ENCODE results near the gene KIF4B.
"Not testable (repeated sequence)": the region's sequence is repeated elsewhere in the genome, so short reads cannot be mapped to it uniquely, and the experiment has no call there.

Gene KIF4B, protein sequence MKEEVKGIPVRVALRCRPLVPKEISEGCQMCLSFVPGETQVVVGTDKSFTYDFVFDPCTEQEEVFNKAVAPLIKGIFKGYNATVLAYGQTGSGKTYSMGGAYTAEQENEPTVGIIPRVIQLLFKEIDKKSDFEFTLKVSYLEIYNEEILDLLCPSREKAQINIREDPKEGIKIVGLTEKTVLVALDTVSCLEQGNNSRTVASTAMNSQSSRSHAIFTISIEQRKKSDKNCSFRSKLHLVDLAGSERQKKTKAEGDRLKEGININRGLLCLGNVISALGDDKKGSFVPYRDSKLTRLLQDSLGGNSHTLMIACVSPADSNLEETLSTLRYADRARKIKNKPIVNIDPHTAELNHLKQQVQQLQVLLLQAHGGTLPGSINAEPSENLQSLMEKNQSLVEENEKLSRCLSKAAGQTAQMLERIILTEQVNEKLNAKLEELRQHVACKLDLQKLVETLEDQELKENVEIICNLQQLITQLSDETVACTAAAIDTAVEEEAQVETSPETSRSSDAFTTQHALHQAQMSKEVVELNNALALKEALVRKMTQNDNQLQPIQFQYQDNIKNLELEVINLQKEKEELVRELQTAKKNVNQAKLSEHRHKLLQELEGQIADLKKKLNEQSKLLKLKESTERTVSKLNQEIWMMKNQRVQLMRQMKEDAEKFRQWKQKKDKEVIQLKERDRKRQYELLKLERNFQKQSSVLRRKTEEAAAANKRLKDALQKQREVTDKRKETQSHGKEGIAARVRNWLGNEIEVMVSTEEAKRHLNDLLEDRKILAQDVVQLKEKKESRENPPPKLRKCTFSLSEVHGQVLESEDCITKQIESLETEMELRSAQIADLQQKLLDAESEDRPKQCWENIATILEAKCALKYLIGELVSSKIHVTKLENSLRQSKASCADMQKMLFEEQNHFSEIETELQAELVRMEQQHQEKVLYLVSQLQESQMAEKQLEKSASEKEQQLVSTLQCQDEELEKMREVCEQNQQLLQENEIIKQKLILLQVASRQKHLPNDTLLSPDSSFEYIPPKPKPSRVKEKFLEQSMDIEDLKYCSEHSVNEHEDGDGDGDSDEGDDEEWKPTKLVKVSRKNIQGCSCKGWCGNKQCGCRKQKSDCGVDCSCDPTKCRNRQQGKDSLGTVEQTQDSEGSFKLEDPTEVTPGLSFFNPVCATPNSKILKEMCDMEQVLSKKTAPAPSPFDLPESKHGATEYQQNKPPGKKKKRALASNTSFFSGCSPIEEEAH

DNA sequence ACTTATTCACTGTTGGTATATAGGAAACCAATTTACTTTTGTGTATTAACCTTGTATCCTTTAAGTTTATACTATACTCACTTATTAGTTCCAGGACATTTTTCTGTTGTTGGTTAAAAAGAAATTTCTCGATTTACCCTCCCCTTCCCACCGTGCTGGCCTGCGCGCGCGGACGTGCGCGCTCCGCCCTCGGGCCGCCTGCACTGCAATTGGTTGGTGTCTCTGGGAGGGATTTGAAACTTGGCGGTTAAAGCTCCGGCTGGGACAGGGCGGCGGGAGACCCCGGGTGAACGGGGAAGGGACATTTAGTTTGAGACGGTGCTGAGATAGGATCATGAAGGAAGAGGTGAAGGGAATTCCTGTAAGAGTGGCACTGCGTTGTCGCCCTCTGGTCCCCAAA lies at the start of gene KIF4B:
KIF4B (plus strand) TSS at position 230 of the 400 bp plus-strand sequence; CDS start at position 335, 105 bp downstream.
- no peak within 1 kb of the TSS for H3K9ac ChIP-seq (ENCODE audit: low read depth, low read length)
- no peaks in the 10 kb centered on the region for H3K9me3 ChIP-seq (ENCODE audit: control insufficient read depth, insufficient read depth, low read length)
- no peaks in the 10 kb centered on the region for H3K36me3 ChIP-seq (ENCODE audit: insufficient read depth, low read length)
- no peaks in the 10 kb centered on the region for H3K4me1 ChIP-seq (ENCODE audit: insufficient read depth, low read length)

DNA sequence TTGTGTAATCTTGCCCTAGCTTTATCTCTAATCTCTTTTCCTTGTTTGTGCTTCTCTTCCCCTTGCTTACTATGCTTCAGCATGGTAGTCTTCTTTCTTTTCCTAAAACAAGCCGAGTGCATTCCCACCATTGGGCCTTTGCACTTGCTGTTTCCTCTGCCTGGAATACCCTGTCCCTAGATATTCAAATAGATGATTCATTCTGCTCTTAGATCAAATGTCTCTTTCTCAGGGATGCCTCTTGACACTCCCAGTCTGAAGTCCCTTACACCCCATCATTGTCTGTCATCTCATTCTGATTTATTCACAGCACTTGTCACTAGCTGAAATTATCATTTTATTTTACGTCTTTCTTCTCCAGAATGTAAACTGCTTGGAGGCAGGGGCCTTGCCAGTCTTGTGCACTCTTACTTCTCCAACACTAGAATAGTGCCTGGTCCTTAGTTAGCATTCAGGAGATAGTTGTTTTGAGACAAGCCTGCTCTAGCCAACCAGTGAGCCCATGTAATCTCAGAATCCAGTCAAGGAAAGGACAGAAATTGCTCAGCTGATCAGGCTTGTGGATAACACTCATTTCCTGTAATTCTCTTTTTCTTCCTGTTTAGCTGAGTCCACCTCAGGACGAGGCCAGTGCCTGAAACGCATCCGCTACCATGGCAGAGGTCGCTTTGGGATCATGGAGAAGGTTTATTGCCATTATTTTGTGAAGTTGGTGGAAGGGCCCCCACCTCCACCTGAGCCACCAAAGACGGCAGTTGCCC lies 47.3 kb upstream of the KIF4B start:
- Histone ChIP-seq H3K9ac (ENCODE audit: low read depth, low read length) (no peak overlapping the region), H3K36me3 (ENCODE audit: insufficient read depth, low read length) (no peaks in the 10 kb centered on the region; the same call in 1 of the 2 replicates), H3K4me1 (ENCODE audit: insufficient read depth, low read length) (no peaks in the 10 kb centered on the region), H3K9me3 (ENCODE audit: control insufficient read depth, insufficient read depth, low read length) (no peaks in the 10 kb centered on the region)

DNA sequence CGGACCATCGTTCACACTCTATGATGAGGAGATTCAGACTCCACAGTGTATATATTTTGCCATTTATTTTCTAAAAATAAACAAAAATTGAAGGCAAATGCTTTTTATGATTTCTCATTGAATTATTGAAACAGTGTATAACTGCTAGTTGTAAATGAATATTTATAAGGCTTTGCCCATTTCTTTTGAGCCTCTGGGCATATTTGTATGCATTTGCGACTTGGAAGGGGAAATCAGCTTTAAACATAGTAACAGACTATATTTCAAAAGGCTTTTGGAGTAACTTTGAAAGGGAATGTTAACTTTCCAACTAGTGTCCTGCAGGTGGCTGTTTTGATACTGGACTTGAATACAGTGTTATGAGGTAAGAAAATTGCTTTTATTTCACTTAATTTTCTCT lies 46.7 kb upstream of the KIF4B start:
- H3K9me3 ChIP-seq (ENCODE audit: control insufficient read depth, insufficient read depth, low read length) = no peaks in the 10 kb centered on the region
- H3K9ac ChIP-seq (ENCODE audit: low read depth, low read length) = no peak overlapping the region
- no peaks in the 10 kb centered on the region for H3K4me1 ChIP-seq (ENCODE audit: insufficient read depth, low read length)
- H3K36me3 ChIP-seq (ENCODE audit: insufficient read depth, low read length) = no peaks in the 10 kb centered on the region; the same call in 1 of the 2 replicates

DNA sequence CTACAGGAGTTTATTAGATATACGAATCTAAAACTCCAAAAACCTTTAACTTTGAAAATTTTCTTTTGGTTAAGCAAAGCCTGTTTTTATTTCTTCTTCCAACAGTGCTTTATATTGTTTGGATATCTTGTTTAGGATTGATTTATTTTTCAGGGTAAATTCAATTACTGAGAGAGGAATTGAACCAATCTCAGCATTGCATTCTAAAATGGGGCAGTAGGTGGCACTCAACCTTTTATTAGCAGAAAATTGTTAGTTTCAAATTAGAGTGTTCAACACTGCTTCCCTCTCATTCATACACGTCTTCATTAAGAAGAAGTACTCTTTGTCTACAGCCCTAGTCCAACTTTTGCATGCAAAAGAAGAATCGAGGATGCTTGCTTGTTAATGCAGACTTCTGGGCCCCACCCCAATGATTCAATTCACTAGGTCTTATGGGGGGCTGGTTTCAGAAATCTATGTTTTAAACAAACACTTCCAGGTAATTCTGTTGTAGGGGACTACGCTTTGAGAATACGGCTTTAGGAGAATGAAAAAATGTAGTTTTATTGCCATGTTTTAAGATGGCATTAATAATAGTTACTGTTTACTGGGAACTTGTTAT lies 46.0 kb upstream of the KIF4B start:
- H3K9ac ChIP-seq (ENCODE audit: low read depth, low read length) = no peak overlapping the region

DNA sequence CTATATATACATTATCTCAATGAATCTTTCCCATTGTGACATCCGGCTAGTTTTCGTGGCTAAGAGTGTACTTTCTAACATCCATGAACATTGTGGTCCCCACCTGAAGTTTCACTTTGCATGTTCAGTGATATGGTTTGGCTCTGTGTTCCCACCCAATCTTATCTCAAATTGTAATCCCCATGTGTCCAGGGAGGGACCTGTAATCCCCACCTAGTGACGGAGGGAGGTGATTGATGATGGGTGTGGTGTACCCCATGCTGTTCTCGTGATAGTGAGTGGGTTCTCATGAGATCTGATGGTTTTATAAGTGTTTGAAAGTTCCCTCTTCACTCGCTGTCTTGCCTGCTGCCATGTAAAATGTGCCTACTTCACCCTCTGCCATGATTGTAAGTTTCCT lies 44.6 kb upstream of the KIF4B start:
- Histone ChIP-seq H3K4me1 (ENCODE audit: insufficient read depth, low read length) (no peaks in the 10 kb centered on the region), H3K36me3 (ENCODE audit: insufficient read depth, low read length) (no peaks in the 10 kb centered on the region; the same call in 1 of the 2 replicates), H3K9ac (ENCODE audit: low read depth, low read length) (no peak overlapping the region), H3K9me3 (ENCODE audit: control insufficient read depth, insufficient read depth, low read length) (no peaks in the 10 kb centered on the region)

More for the DNA sequence above, 46.0 kb upstream of the KIF4B start:
- H3K36me3 ChIP-seq (ENCODE audit: insufficient read depth, low read length) = no peaks in the 10 kb centered on the region; the same call in 1 of the 2 replicates
- H3K4me1 ChIP-seq (ENCODE audit: insufficient read depth, low read length) = no peaks in the 10 kb centered on the region
- no peaks in the 10 kb centered on the region for H3K9me3 ChIP-seq (ENCODE audit: control insufficient read depth, insufficient read depth, low read length)

DNA sequence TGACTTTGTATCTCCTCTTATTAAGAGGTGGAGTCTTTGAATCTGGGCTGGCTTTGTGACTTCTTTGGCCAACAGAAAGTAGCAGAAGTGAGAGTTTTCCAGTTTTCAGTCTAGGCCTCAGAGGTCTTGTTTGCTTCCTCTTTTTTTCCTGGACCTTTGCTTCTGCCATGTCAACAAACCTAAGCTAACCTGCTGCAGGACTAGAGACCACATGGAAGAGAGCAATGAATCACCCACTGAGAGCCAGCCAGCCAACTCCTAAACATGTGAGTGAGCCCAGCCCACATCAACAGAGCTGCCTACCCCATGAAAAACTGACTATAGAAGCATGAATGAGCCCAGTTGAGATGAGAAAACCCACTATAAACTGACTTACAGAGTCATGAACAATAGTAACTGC lies 42.8 kb upstream of the KIF4B start:
- no peaks in the 10 kb centered on the region for H3K9me3 ChIP-seq (ENCODE audit: control insufficient read depth, insufficient read depth, low read length)
- no peaks in the 10 kb centered on the region; the same call in 1 of the 2 replicates for H3K36me3 ChIP-seq (ENCODE audit: insufficient read depth, low read length)
- H3K4me1 ChIP-seq (ENCODE audit: insufficient read depth, low read length) = no peaks in the 10 kb centered on the region
- no peak overlapping the region for H3K9ac ChIP-seq (ENCODE audit: low read depth, low read length)

DNA sequence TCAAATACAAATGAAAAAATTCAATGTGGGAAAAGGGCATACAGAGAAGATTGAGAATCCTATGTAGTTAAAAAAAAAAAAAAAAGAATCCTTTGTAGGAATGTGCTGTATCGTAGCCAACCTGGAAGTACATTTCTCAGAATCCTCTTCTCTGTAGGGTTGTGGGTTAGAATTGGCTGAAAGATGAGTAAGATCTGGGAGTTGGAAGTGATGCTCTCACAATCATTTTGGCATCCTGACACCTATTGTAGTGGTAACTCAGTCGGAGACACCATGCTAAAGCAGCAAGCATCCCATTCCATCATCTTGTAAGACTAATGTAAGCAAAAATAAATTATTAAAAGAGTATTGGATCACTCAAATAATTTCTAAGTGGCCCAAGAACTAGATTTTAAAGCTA lies 42.1 kb upstream of the KIF4B start:
- Histone ChIP-seq H3K4me1 (ENCODE audit: insufficient read depth, low read length) (no peaks in the 10 kb centered on the region), H3K36me3 (ENCODE audit: insufficient read depth, low read length) (no peaks in the 10 kb centered on the region; the same call in 1 of the 2 replicates), H3K9me3 (ENCODE audit: control insufficient read depth, insufficient read depth, low read length) (no peaks in the 10 kb centered on the region), H3K9ac (ENCODE audit: low read depth, low read length) (no peak overlapping the region)

DNA sequence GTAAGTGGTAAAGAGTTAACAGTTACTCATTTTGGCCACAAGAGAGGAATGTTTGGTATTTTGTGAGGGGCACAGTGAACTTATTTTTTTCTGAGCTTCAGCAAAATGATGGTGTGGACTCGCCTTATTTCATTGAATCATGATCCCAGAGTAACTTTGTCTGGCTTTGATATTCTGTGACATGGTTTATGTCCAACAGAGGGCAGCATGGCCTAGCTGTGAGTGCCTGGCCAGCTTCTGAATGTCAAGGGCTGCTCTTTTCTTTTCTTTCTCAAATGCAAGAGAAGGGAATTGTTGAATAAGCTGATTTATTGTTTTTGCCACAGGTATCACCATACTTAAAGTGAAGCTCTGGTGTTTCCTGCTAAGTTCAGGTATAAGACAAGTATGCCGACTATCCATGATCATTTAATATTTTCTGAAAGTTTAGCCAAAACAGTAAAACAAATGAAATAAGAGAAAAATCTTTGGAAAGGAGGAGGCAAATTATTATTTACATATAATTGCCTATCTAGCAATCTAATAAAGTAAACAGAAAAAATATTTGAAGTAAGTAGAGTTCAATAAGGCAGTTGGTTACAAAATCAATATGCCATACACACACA lies 41.0 kb upstream of the KIF4B start:
- Histone ChIP-seq H3K9ac (ENCODE audit: low read depth, low read length) (no peak overlapping the region), H3K9me3 (ENCODE audit: control insufficient read depth, insufficient read depth, low read length) (no peaks in the 10 kb centered on the region), H3K36me3 (ENCODE audit: insufficient read depth, low read length) (no peaks in the 10 kb centered on the region; the same call in 1 of the 2 replicates), H3K4me1 (ENCODE audit: insufficient read depth, low read length) (no peaks in the 10 kb centered on the region)

DNA sequence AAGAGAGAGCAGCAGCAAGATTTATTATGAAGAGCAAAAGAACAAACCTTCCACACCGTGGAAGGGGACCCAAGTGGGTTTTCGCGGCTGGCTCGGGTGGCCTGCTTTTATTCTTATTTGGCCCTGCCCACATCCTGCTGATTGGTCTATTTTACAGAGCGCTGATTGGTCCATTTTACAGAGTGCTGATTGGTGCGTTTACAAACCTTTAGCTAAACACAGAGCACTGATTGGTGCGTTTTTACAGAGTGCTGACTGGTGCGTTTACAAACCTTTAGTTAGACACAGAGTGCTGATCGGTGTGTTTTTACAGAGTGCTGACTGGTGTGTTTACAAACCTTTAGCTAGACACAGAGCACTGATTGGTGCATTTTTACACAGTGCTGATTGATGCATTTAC lies 37.5 kb upstream of the KIF4B start:
- H3K9me3 ChIP-seq (ENCODE audit: control insufficient read depth, insufficient read depth, low read length); H3K9ac ChIP-seq (ENCODE audit: low read depth, low read length); H3K4me1 ChIP-seq (ENCODE audit: insufficient read depth, low read length); H3K36me3 ChIP-seq (ENCODE audit: insufficient read depth, low read length): not testable (repeated sequence)

DNA sequence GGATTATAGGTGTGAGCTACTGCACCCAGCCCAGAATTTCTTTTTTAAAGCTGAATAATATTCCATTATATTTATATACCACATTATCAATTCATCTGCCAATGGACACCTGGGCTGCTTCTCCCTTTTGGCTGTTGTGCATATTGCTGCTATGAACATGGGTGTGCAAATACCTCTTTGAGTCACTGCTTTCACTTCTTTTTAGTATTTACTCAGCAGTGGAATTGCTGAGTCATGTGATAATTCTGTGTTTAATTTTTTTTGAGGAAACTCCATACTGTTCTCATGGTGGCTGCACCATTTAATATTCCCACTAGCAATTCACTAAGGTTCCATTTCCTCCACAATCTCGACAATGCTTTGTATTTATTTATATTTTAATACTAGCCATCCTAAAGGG lies 36.1 kb upstream of the KIF4B start:
- Histone ChIP-seq H3K36me3 (ENCODE audit: insufficient read depth, low read length) (no peaks in the 10 kb centered on the region; the same call in 1 of the 2 replicates), H3K9ac (ENCODE audit: low read depth, low read length) (no peak overlapping the region), H3K9me3 (ENCODE audit: control insufficient read depth, insufficient read depth, low read length) (no peaks in the 10 kb centered on the region), H3K4me1 (ENCODE audit: insufficient read depth, low read length) (no peaks in the 10 kb centered on the region)

DNA sequence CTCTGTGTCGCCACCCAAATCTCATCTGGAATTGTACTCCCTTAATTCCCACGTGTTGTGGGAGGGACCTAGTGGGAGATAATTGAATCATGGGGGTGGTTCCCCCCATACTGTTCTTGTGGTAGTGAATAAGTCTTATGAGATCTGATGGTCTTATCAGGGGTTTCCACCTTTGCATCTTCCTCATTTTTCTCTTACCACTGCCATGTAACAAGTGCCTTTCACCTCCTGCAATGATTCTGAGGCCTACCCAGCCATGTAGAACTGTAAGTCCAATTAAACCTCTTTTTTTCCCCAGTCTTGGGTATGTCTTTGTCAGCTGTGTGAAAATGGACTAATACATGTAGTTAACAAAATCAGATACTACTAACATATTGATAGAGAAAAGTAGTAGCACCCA lies 35.3 kb upstream of the KIF4B start:
- not testable (repeated sequence) for H3K36me3 ChIP-seq (ENCODE audit: insufficient read depth, low read length); H3K9me3 ChIP-seq (ENCODE audit: control insufficient read depth, insufficient read depth, low read length)

DNA sequence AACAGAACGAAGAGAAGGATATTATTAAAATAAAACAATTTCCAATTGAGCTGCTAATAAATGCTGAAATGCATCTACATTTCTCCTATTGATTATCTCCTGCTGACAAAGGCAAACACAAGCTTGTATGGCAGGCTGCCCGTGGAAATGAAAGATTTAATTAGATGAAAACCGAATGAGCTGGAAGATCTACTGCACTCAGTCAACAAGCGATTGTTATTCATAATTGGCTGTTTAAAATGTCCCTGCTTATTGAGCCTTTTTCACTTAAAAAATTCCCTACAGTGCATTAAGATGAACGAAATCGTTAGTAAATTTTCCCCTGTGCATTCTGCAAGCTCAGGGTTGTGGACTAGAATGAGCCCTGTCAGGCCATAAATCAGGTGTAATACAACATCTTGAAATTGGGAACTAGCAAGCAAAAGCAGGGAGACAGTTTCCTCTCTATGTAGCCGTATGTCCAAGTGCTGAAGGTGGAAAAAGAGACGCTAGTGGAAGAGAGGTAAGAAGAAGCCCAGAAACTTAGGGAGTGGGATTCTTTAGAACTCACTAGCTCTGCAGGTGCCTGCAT lies 28.5 kb upstream of the KIF4B start:
- no peaks in the 10 kb centered on the region for H3K9me3 ChIP-seq (ENCODE audit: control insufficient read depth, insufficient read depth, low read length)
- no peak overlapping the region for H3K9ac ChIP-seq (ENCODE audit: low read depth, low read length)
- H3K36me3 ChIP-seq (ENCODE audit: insufficient read depth, low read length) = no peaks in the 10 kb centered on the region; the same call in 1 of the 2 replicates
- H3K4me1 ChIP-seq (ENCODE audit: insufficient read depth, low read length) = no peaks in the 10 kb centered on the region

More for the DNA sequence above, 35.3 kb upstream of the KIF4B start:
- H3K9ac ChIP-seq (ENCODE audit: low read depth, low read length); H3K4me1 ChIP-seq (ENCODE audit: insufficient read depth, low read length): not testable (repeated sequence)

DNA sequence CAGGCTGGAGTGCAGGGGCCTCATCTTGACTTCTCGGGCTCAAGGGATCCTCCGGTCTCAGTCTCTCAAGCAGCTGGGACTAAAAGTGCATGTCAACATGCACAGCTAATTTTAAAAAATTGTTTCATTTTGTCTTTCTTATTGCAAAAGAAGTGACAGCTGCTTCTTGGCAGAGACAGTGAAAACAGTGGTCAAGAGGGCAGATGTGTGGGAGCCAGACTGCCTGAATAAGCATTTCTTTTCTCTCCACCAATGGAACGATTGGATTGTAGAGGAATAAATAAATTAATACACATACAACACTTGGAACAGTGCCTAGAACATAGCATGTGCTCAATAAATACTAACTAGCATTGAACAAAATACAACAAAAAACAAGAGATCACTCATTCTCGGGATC lies 27.4 kb upstream of the KIF4B start:
- Histone ChIP-seq H3K4me1 (ENCODE audit: insufficient read depth, low read length) (no peaks in the 10 kb centered on the region), H3K9me3 (ENCODE audit: control insufficient read depth, insufficient read depth, low read length) (no peaks in the 10 kb centered on the region), H3K9ac (ENCODE audit: low read depth, low read length) (no peak overlapping the region), H3K36me3 (ENCODE audit: insufficient read depth, low read length) (no peaks in the 10 kb centered on the region)

Measured in ES-I3 (cell line).